Endodermal cell (in vitro differentiated cells): Measurements from ENCODE around the gene CCDC192. TPM values are rescaled to one million over a fixed set of nuclear protein-coding genes. Genes with fewer than 3 reads are reported as not detected.

Experiments used
- DNase-seq: peaks from one replicate; pipeline ENCODE4 v3.0.0-alpha.2; 2017
- H3K27ac ChIP-seq: 2 replicates; pipeline ENCODE4 v1.5.1; 2013; ENCODE audit warnings: mild to moderate bottlenecking, low read depth, low read length, moderate library complexity
- H3K27me3 ChIP-seq: 2 replicates; pipeline ENCODE4 v1.6.1; 2013; ENCODE audit warnings: mild to moderate bottlenecking, low read length, moderate library complexity; ENCODE audit not compliant: insufficient read depth, control insufficient read depth, poor library complexity, severe bottlenecking
- H3K36me3 ChIP-seq: 2 replicates; pipeline ENCODE4 v1.7.0; 2013; ENCODE audit warnings: mild to moderate bottlenecking, low read length, moderate library complexity; ENCODE audit not compliant: control insufficient read depth, insufficient read depth
- H3K4me1 ChIP-seq: one replicate; pipeline ENCODE4 v1.7.0; 2013; ENCODE audit warnings: low read length; ENCODE audit not compliant: control insufficient read depth, insufficient read depth
- H3K4me3 ChIP-seq: 2 replicates; pipeline ENCODE4 v1.5.1; 2013; ENCODE audit warnings: mild to moderate bottlenecking, low read length, moderate library complexity
- H3K9ac ChIP-seq: 2 replicates; pipeline ENCODE4 v1.6.1; 2013; ENCODE audit warnings: mild to moderate bottlenecking, low read length, moderate library complexity; ENCODE audit not compliant: poor library complexity, severe bottlenecking; ENCODE audit errors: extremely low read depth
- H3K9me3 ChIP-seq: 2 replicates; pipeline ENCODE4 v1.6.1; 2013; ENCODE audit warnings: mild to moderate bottlenecking, low read length, moderate library complexity; ENCODE audit not compliant: control insufficient read depth
- H3K27ac Mint-ChIP-seq: 2 replicates; pipeline ENCODE4 v1.8.0; 2020; ENCODE audit warnings: mixed read lengths
- H3K27me3 Mint-ChIP-seq: 2 replicates; pipeline ENCODE4 v1.8.0; 2021; ENCODE audit warnings: mild to moderate bottlenecking, mixed read lengths; ENCODE audit not compliant: insufficient read depth
- H3K36me3 Mint-ChIP-seq: 2 replicates; pipeline ENCODE4 v1.8.0; 2020; ENCODE audit warnings: low read depth, mixed read lengths
- H3K4me1 Mint-ChIP-seq: 2 replicates; pipeline ENCODE4 v1.8.0; 2020; ENCODE audit warnings: mixed read lengths
- H3K4me3 Mint-ChIP-seq: 2 replicates; pipeline ENCODE4 v1.8.0; 2020; ENCODE audit warnings: mild to moderate bottlenecking, moderate library complexity, mixed read lengths
- H3K9me3 Mint-ChIP-seq: 2 replicates; pipeline ENCODE4 v1.8.0; 2020; ENCODE audit warnings: mild to moderate bottlenecking, mixed read lengths
- CTCF ChIP-seq: fragments of 200-600 bp; sonication (generic); conservative IDR thresholded peaks from 2 replicates; pipeline ENCODE4 v1.5.0; 2021; ENCODE audit warnings: antibody characterized with exemption, mild to moderate bottlenecking
- WGBS, 2 experiments: methylation state at CpG; one replicate each; pipeline versions ENCODE4 v1.1.5 to v1.1.7; 2013; ENCODE audit warnings: missing lambda C conversion rate in 2 of 2, mixed read lengths in 1 of 2; ENCODE audit not compliant: insufficient coverage in 1 of 2, insufficient read length in 1 of 2; 5-methylcytosine and 5-hydroxymethylcytosine counted together
- total RNA-seq, 2 donors: library from RNA; stranded (reverse); fragmentation: NEBNext Ultra II Directional in 1 of 2; extraction: Animal tissue kit (Norgen Biotek cat#: 25700) in 1 of 2; gene quantifications; 2 replicates in 1 of 2; 3 replicates in 1 of 2; pipeline ENCODE4 v1.2.1, GENCODE V29; 2021

The CCDC192 gene
- total RNA-seq, 2 donors from 2014 or later: 0.48 to 1.3 TPM

GRCh38 chr5:127969002-127969401, 265.8 kb downstream of the CCDC192 start:
- no peaks in the 10 kb centered on the region for H3K36me3 ChIP-seq
- no peaks in the 10 kb centered on the region for H3K9me3 ChIP-seq
- WGBS, 2 experiments: 92 to 100% methylated on average over 1 to 3 of the region's 3 CpGs
- H3K4me3 Mint-ChIP-seq: no peak overlapping the region
- no peaks in the 10 kb centered on the region for H3K36me3 Mint-ChIP-seq
- TF ChIP-seq CTCF: no peak
- no peaks in the 10 kb centered on the region for H3K27me3 ChIP-seq
- no peak for DNase-seq
- no peak overlapping the region for H3K9ac ChIP-seq
- H3K9me3 Mint-ChIP-seq: peaks cover 1% of the 10 kb centered on the region
- H3K27ac Mint-ChIP-seq: no peak overlapping the region
- H3K27me3 Mint-ChIP-seq: no peaks in the 10 kb centered on the region
- H3K4me3 ChIP-seq: no peak overlapping the region
- no peak overlapping the region for H3K27ac ChIP-seq
- H3K4me1 Mint-ChIP-seq: no peaks in the 10 kb centered on the region
- no peaks in the 10 kb centered on the region for H3K4me1 ChIP-seq

GRCh38 chr5:127969651-127970050, 266.5 kb downstream of the CCDC192 start:
- H3K27ac Mint-ChIP-seq: no peak overlapping the region
- H3K36me3 Mint-ChIP-seq: no peaks in the 10 kb centered on the region
- Histone ChIP-seq H3K36me3 (no peaks in the 10 kb centered on the region), H3K9me3 (no peaks in the 10 kb centered on the region), H3K27ac (no peak overlapping the region), H3K4me3 (no peak overlapping the region), H3K9ac (no peak overlapping the region), H3K4me1 (no peaks in the 10 kb centered on the region), H3K27me3 (no peaks in the 10 kb centered on the region)
- no peak for DNase-seq
- no peaks in the 10 kb centered on the region for H3K27me3 Mint-ChIP-seq
- no peaks in the 10 kb centered on the region for H3K4me1 Mint-ChIP-seq
- H3K9me3 Mint-ChIP-seq: peaks cover 1% of the 10 kb centered on the region
- H3K4me3 Mint-ChIP-seq: no peak overlapping the region
- TF ChIP-seq CTCF: no peak

- H3K27ac Mint-ChIP-seq: no peak overlapping the region
- Histone ChIP-seq H3K4me1 (no peaks in the 10 kb centered on the region), H3K36me3 (no peaks in the 10 kb centered on the region), H3K27me3 (no peaks in the 10 kb centered on the region), H3K4me3 (no peak overlapping the region), H3K27ac (no peak overlapping the region), H3K9ac (no peak overlapping the region), H3K9me3 (no peaks in the 10 kb centered on the region)
- H3K4me3 Mint-ChIP-seq: no peak overlapping the region
- no peak for TF ChIP-seq CTCF
- H3K27me3 Mint-ChIP-seq: no peaks in the 10 kb centered on the region
- no peaks in the 10 kb centered on the region for H3K36me3 Mint-ChIP-seq
- no peaks in the 10 kb centered on the region for H3K9me3 Mint-ChIP-seq
- H3K4me1 Mint-ChIP-seq: no peaks in the 10 kb centered on the region
- no peak for DNase-seq
- WGBS, 2 experiments: 82% methylated on average over 1 of the region's 1 CpG; no CpG with 5 or more reads in 1 of the 2 experiments
These were observed 266.9 kb downstream of the CCDC192 start for GRCh38 chr5:127970081-127970480.
